ENCODE measurements around the gene TMCC1.
A peak's percentile ranks its signal among the peaks of the same experiment; 100 is the strongest.

The TMCC1 gene

GRCh38 chr3:129598000-129598381, 295.5 kb downstream of the TMCC1 start:
- H3K4me3 ChIP-seq (ENCODE audit: low read depth, low read length), result no peak overlapping the region
- DNase-seq (ENCODE audit: low read depth), result peak; percentile 56
- TF ChIP-seq CTCF (conservative IDR thresholded peaks at IDR 0.05; ENCODE audit: low read depth, low read length), result no peak

Data from choroid plexus epithelial cell (primary cell).